IPS-18a (cell line): ENCODE results near the gene PRKAB2.

ENCODE experiments used
- H3K27ac ChIP-seq: one replicate; pipeline ENCODE4 v1.5.1; 2013; ENCODE audit warnings: low read length
- H3K27me3 ChIP-seq: one replicate; pipeline ENCODE4 v1.6.1; 2013; ENCODE audit warnings: mild to moderate bottlenecking, low read length; ENCODE audit not compliant: control insufficient read depth, insufficient read depth
- H3K36me3 ChIP-seq: one replicate; pipeline ENCODE4 v1.6.1; 2013; ENCODE audit warnings: low read depth, low read length; ENCODE audit not compliant: control insufficient read depth
- H3K4me1 ChIP-seq: one replicate; pipeline ENCODE4 v1.6.1; 2013; ENCODE audit warnings: low read depth, low read length; ENCODE audit not compliant: control insufficient read depth
- H3K4me3 ChIP-seq: one replicate; pipeline ENCODE4 v1.5.1; 2013; ENCODE audit warnings: low read length
- H3K9ac ChIP-seq: one replicate; pipeline ENCODE4 v1.6.1; 2013; ENCODE audit warnings: mild to moderate bottlenecking, low read length, moderate library complexity
- H3K9me3 ChIP-seq: one replicate; pipeline ENCODE4 v1.6.1; 2013; ENCODE audit warnings: low read depth, low read length; ENCODE audit not compliant: control insufficient read depth

PRKAB2 gene, protein sequence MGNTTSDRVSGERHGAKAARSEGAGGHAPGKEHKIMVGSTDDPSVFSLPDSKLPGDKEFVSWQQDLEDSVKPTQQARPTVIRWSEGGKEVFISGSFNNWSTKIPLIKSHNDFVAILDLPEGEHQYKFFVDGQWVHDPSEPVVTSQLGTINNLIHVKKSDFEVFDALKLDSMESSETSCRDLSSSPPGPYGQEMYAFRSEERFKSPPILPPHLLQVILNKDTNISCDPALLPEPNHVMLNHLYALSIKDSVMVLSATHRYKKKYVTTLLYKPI

DNA sequence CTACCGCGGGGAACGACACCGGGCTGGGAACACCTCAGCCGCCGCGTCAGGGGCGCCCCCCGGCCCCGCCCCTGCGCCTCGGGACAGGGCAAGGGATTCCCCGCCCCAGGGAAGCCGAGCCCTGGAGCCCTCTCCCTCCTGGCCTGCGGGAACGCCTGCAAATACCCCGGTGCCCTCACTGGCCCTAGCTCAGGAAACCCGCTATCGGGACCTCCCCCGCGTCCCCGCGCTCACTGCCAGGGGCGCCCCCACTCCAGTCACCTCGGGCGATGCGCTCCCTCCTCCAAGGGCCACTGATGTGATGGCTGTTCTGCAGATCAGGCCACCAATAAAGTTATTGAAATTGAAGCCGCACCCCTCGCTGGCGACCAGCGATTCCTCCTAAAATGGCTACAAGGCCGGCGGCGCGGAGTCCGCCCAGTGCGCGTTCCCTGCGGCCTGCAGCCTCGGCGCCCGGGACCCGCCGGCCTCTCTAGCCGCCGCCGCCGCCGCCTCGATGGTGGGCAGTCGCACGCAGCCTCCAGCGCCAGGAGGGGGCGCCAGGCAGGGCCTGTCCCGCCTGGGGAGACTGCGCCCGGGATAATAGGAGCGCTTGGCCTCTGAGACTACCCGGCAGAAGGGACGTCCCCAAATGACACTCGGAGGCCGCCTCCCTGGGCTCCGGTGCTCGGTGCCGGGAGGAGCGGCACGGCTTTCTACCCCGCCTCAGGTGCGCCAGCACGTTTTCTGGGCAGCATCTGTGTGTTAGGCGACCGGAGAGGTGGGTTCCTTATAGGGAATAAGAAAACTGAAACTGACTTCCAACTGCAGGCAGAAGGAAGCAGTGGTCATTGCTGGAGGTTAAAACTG is at the start of gene PRKAB2:
PRKAB2 (minus strand) TSS at position 303 of the 849 bp plus-strand sequence. CDS start 326 bp downstream, outside the sequence.
- Histone ChIP-seq H3K9ac (peak within 1 kb of the TSS; percentile 85), H3K27ac (peak within 1 kb of the TSS; percentile 46), H3K9me3 (no peaks in the 10 kb centered on the region), H3K36me3 (no peaks in the 10 kb centered on the region), H3K27me3 (no peaks in the 10 kb centered on the region), H3K4me1 (peaks cover 34% of the 10 kb centered on the region), H3K4me3 (peak within 1 kb of the TSS; percentile 98)

DNA sequence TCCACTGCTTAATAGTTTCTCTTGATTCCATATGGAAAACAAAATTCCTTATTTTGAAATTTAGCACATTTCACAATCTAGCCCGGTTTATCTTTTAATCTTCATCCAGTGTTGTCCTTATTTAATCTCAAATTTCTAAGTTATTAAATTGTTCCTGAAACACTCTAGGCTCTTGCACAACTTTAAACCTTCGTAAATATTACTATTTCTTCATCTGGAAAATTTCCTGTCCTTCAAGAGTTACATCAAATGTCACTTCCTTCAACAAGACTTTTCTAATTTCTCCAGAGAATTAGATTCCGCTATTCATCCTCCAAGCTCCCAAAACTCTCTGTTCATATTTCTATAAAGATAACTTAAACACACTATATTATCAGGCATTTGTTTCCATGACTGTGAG is 46.3 kb upstream of the PRKAB2 start:
- Histone ChIP-seq H3K4me3 (no peak overlapping the region), H3K36me3 (no peaks in the 10 kb centered on the region), H3K27me3 (peaks cover 3% of the 10 kb centered on the region), H3K4me1 (no peaks in the 10 kb centered on the region), H3K9ac (no peak overlapping the region), H3K27ac (no peak overlapping the region), H3K9me3 (no peaks in the 10 kb centered on the region)

DNA sequence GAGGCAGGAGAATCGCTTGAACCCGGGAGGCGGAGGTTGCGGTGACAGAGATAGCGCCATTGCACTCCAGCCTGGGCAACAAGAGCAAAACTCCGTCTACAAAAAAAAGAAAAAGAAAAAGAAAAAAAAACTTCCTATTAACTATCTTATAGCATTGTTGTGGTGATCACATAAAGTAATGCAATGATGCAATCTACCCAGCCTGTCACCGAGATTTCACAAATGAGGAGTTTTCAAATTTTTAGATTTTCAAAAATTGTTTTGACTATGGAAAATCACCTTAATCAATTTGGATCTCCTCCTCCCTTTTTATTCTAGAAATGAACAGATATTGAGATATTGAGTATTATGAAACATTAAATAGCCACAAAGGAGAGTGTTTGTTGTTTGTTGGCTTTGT is 44.9 kb upstream of the PRKAB2 start:
- no peak overlapping the region for H3K9ac ChIP-seq
- H3K27ac ChIP-seq, result no peak overlapping the region
- no peaks in the 10 kb centered on the region for H3K27me3 ChIP-seq
- no peaks in the 10 kb centered on the region for H3K4me1 ChIP-seq
- no peaks in the 10 kb centered on the region for H3K36me3 ChIP-seq
- H3K4me3 ChIP-seq, result no peak overlapping the region
- no peaks in the 10 kb centered on the region for H3K9me3 ChIP-seq

DNA sequence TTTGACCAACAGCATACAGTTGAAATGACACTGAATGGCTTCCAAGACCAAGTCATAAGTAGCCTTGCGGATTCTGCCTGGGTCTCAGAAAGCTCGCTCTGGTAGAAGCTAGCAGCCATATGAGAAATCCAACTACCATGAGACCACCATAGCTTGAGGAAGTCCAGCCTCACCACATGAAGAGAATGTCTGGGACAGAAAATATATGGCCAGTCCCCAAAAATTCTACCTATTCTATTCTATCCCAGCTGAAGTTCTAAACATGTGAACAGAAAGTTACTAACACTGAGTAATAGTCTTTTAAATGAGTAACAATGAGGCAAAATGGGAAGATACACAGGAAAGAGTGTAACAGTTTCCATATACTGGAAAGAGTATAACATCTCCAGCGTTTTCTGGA is 43.9 kb upstream of the PRKAB2 start:
- Histone ChIP-seq H3K9ac (no peak overlapping the region), H3K27ac (no peak overlapping the region), H3K9me3 (no peaks in the 10 kb centered on the region), H3K27me3 (no peaks in the 10 kb centered on the region), H3K4me1 (no peaks in the 10 kb centered on the region), H3K4me3 (no peak overlapping the region), H3K36me3 (no peaks in the 10 kb centered on the region)

DNA sequence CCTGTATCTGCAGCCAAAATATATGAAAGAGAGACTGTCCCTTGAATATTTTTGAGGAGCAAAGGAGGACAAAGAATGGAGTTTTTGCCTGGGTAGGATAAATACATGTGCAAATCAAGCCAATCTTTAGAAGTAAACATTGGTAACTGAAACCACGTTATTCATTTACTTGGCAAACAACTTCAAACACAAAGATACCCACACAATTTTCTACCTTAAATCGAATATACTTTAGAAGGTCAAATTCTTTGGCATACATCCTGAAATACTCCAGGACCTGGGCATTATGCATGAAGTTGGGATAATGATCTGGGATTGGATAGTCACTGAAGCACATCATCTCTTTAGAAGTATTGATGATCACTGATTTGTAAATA is 43.3 kb upstream of the PRKAB2 start:
- Histone ChIP-seq H3K36me3 (no peaks in the 10 kb centered on the region), H3K27ac (no peak overlapping the region), H3K9me3 (no peaks in the 10 kb centered on the region), H3K9ac (no peak overlapping the region), H3K4me3 (no peak overlapping the region), H3K4me1 (no peaks in the 10 kb centered on the region), H3K27me3 (no peaks in the 10 kb centered on the region)

DNA sequence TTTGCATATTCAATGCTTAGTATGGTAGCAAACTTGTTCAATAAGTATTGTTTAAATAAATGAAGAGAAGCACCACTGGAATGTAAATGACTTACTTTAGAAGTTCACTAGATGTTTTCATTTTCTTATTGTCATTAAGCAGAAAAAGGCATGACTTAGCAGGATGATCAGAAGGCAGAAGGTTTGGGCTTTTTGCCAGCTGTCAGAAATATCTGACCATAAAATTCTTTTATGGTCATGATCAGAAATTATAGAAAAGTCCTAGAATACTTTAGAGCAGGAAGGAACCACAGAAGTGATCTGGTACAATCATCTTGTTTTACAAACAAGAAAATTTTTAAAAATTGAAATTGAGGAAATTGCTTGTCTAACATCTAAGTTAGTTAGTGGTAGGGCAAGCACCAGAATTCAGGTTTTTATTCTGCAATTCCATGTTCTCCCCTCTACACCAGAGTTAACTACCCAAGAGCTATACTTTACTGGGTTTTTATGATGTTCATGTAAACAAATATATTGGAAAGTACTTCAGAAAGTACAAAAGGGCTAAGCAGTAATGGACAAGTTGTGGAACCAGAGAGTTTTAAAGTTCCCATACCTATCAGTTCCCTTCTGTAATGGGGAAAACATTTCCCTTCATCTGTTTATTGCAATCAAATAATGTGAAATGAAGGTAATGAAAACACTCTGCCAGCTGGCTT is 42.7 kb upstream of the PRKAB2 start:
- no peak overlapping the region for H3K9ac ChIP-seq
- no peak overlapping the region for H3K27ac ChIP-seq
- no peak overlapping the region for H3K4me3 ChIP-seq
- no peaks in the 10 kb centered on the region for H3K4me1 ChIP-seq
- no peaks in the 10 kb centered on the region for H3K36me3 ChIP-seq
- H3K27me3 ChIP-seq, result no peaks in the 10 kb centered on the region
- H3K9me3 ChIP-seq, result no peaks in the 10 kb centered on the region

DNA sequence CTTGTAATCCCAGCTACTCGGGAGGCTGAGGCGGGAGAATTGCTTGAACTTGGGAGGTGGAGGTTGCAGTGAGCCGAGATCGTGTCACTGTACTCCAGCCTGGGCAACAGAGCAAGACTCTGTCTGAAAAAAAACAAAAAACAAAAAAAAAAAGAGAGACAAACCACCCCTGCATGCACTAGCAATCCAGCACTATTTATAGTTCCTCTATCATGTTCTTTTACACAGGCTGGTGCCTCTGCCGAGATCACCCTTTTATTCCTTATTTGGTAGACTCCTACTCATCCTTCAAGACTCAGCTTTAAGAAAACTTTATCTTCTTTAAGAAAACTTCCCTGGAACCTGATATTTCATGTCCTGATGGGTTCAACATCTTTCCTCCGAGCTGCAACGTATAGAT is 42.1 kb upstream of the PRKAB2 start:
- no peaks in the 10 kb centered on the region for H3K36me3 ChIP-seq
- no peaks in the 10 kb centered on the region for H3K27me3 ChIP-seq
- H3K27ac ChIP-seq, result no peak overlapping the region
- no peak overlapping the region for H3K4me3 ChIP-seq
- no peak overlapping the region for H3K9ac ChIP-seq
- no peaks in the 10 kb centered on the region for H3K4me1 ChIP-seq
- H3K9me3 ChIP-seq, result no peaks in the 10 kb centered on the region

DNA sequence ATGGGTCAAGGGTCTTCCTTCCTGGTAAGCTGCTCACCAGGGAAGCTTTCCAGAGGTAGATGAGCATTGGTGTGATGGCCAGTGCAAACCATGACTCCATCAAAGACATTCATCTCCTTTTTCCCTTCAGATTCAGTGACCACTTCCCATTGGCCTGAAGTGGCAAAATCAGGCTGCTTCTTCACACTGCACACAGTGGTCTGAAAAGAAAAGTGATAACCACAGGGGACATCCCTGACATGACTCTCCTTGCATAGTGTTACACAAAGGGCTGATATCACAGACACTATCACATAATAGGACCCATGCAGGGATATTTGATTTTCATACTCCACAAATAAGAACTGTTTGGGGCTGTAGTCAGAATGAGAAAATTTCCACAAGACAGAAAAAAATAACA is 41.0 kb upstream of the PRKAB2 start:
- Histone ChIP-seq H3K4me3 (no peak overlapping the region), H3K36me3 (no peaks in the 10 kb centered on the region), H3K9ac (no peak overlapping the region), H3K9me3 (no peaks in the 10 kb centered on the region), H3K27me3 (no peaks in the 10 kb centered on the region), H3K4me1 (no peaks in the 10 kb centered on the region), H3K27ac (no peak overlapping the region)

DNA sequence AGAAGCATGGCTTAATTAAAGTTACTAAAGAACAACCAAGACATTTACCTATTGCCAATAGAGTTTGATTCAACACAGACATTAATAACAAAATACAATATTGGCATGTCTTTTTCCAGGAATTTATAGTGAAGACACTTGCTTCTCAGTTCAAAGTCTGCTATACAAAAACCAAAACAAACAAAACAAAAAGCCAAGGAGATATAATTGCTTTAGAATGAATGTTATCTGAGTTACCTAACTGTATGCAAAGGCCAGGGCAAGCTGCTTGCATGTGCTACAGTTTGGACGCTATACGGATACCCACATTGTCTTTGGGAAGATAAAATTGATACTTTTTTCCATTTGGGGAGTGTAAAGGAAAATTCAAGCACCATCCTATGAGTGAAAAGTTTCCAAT is 39.3 kb upstream of the PRKAB2 start:
- H3K4me1 ChIP-seq, result no peaks in the 10 kb centered on the region
- H3K27me3 ChIP-seq, result no peaks in the 10 kb centered on the region
- H3K27ac ChIP-seq, result no peak overlapping the region
- no peak overlapping the region for H3K9ac ChIP-seq
- no peaks in the 10 kb centered on the region for H3K36me3 ChIP-seq
- no peak overlapping the region for H3K4me3 ChIP-seq
- no peaks in the 10 kb centered on the region for H3K9me3 ChIP-seq

DNA sequence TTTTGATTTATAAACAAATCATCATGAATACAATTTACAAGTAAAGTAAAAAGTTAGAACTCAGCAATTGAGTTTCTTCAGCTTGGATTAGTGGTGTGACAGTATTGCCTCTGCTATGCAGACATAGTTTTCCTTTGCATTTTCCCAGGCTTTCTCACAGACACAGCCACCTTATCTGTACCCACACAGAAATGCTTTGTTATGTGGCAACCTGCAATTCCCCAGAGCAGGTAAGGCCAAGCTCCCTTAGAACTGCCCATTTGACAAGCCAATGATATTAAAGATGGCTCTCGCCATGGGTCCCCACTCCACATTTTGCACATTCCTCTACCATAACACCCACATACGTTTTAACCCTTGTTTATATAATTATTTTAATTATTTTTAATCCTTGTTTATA is 38.7 kb upstream of the PRKAB2 start:
- Histone ChIP-seq H3K36me3 (no peaks in the 10 kb centered on the region), H3K9me3 (no peaks in the 10 kb centered on the region), H3K27ac (no peak overlapping the region), H3K27me3 (no peaks in the 10 kb centered on the region), H3K9ac (no peak overlapping the region), H3K4me1 (no peaks in the 10 kb centered on the region), H3K4me3 (no peak overlapping the region)

DNA sequence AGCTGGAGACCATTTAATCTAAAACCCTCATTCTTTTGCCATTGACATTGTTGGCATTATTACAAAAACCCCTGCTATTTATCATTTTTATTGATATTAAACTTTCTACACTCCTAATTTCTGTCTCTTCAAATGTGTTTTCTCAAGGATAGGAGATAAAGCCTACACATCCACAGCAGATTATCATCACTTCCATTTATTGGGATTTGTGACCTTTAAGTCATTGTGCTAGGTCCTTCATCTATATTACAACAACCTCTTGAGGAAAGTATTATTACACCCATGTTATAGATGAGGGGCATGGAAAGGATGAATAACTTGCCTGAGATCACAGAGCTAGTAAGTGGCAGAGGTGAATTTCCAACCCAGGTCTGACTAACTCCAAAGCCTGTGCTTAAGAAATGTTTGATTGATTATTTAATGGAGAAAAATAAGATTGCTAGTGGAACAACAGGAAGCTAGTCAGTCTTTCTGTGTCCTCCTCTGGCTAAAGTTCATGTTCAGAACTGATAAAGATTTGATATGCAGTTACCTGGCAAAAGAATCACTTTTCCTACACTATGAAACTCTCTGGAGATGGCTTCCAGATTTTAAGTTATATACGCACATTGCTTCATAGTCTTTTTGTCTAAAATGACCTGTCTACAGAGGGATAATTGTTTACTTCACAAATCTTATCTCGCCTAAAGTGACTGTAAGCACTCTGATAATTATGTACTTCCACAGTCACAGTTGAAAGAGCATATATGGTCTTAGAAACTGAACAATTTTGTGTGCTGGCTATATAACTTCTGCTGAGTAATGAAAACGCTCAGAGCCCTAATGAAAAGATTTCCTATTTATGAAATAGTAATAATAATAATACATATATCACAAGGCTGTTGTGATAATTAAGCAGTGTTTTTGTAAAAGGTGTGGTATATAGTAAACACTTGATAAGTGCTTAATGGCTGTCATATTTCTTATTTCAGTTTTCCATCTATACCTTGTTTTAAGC is 37.9 kb upstream of the PRKAB2 start:
- Histone ChIP-seq H3K4me3 (no peak overlapping the region), H3K27me3 (no peaks in the 10 kb centered on the region), H3K27ac (no peak overlapping the region), H3K4me1 (no peaks in the 10 kb centered on the region), H3K36me3 (no peaks in the 10 kb centered on the region), H3K9ac (no peak overlapping the region), H3K9me3 (no peaks in the 10 kb centered on the region)
